ENCODE measurements around the gene LIME1.

DNA sequence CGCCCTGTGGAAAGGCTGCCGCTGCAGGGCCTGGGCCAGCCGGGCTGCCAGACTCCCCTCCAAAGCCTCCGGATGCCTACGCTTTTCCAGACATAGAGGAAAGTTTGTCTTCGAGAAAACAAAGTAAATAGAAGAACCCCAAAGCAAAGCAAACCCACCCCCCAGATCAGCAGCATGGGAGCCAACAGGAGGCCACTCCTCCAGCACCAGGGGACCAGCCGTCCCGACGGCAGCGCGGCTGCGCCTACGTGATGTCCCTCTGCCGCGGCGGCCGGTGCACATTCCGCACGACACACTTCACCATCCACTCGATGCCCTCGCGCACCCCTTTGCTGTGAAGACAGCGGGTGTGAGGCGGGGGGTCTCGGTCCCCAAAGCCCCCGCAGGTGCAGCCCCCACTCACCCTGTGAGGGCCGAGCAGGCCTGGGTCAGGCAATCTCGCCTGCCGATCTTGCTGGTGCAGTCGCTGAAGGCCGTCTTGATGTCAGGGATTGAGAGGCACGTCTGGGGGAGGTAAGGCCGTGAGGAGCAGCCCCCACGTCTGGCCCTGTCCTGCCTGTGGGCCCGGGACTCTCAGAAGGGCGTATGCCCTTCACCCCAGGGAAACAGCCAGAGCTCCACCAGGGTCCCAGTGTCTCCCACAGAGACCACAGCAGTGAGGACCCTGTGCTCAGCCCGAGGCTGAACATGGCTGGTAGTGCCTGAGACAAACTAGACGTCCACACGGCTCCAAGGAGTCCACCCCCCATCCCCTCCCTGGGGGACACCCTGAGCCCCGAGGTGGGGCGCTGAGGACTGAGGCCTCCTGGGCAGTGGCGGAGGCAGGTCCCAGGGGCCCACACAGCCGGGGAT, 36.0 kb upstream of the LIME1 start:
- TF ChIP-seq, protein P1, sequence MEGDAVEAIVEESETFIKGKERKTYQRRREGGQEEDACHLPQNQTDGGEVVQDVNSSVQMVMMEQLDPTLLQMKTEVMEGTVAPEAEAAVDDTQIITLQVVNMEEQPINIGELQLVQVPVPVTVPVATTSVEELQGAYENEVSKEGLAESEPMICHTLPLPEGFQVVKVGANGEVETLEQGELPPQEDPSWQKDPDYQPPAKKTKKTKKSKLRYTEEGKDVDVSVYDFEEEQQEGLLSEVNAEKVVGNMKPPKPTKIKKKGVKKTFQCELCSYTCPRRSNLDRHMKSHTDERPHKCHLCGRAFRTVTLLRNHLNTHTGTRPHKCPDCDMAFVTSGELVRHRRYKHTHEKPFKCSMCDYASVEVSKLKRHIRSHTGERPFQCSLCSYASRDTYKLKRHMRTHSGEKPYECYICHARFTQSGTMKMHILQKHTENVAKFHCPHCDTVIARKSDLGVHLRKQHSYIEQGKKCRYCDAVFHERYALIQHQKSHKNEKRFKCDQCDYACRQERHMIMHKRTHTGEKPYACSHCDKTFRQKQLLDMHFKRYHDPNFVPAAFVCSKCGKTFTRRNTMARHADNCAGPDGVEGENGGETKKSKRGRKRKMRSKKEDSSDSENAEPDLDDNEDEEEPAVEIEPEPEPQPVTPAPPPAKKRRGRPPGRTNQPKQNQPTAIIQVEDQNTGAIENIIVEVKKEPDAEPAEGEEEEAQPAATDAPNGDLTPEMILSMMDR (IDR thresholded peaks at IDR 0.05), result no peak
- TF ChIP-seq EZH2 (IDR thresholded peaks at IDR 0.05), result no peak
